T-cell (primary cell): Measurements from ENCODE around the gene VTCN1. TPM values are rescaled to one million over a fixed set of nuclear protein-coding genes. Genes with fewer than 3 reads are reported as not detected.

Experiments used
- ATAC-seq, 4 experiments: fragments of 200-7000 bp in 3 of 4; fragments of 150-1000 bp in 1 of 4; cut with Tn5 transposase; replicated peaks in 1 of 4; 1 replicate in 3 of 4; 2 replicates in 1 of 4; pipeline ENCODE4 v1.10.0; 2021; ENCODE audit warnings: moderate library complexity in 3 of 4, mild to moderate bottlenecking in 2 of 4, moderate number of reproducible peaks in 1 of 4
- CTCF ChIA-PET, 2 donors: fragments of 300-600 bp; sonication (Branson Sonifier 250); formaldehyde crosslinking; loops; one replicate each; lab custom pipeline; 2022; ENCODE audit warnings: antibody characterized with exemption in 2 of 2; lab: Charles Lee
- POLR2A ChIA-PET, 2 donors: fragments of 300-600 bp; sonication (Branson Sonifier 250); formaldehyde crosslinking; loops; one replicate each; lab custom pipeline; 2022; ENCODE audit warnings: antibody characterized with exemption in 2 of 2; lab: Charles Lee
- DNase-seq, 35 experiments: peaks; one replicate each; pipeline versions ENCODE4 v3.0.0 to v3.0.0-alpha.2; 2013 to 2023
- H3K27ac ChIP-seq: one replicate; pipeline ENCODE4 v1.5.1; 2013; ENCODE audit warnings: low read length
- H3K27me3 ChIP-seq, 2 experiments: replicated peaks in 1 of 2; 1 replicate in 1 of 2; 2 replicates in 1 of 2; pipeline versions ENCODE4 v1.6.1 to v1.7.0; 2013; ENCODE audit warnings: low read length in 1 of 2, mixed read lengths in 1 of 2; ENCODE audit not compliant: control insufficient read depth in 2 of 2, insufficient read depth in 2 of 2; ENCODE audit errors: extremely low read depth in 1 of 2
- H3K36me3 ChIP-seq, 2 donors: 1 replicate in 1 of 2; 2 replicates in 1 of 2; pipeline versions ENCODE4 v1.6.1 to v1.7.0; 2013; ENCODE audit warnings: low read length in 1 of 2; ENCODE audit not compliant: control insufficient read depth in 2 of 2, insufficient read depth in 1 of 2; ENCODE audit errors: extremely low read depth in 1 of 2
- H3K4me1 ChIP-seq, 2 experiments: 1 replicate in 1 of 2; 2 replicates in 1 of 2; pipeline versions ENCODE4 v1.6.1 to v1.7.0; 2013; ENCODE audit warnings: low read length in 2 of 2, mixed read lengths in 1 of 2; ENCODE audit not compliant: insufficient read depth in 2 of 2, control insufficient read depth in 1 of 2; ENCODE audit errors: extremely low read depth in 1 of 2
- H3K4me3 ChIP-seq, 2 donors: 1 replicate in 1 of 2; 2 replicates in 1 of 2; pipeline versions ENCODE4 v1.5.1 to v1.7.0; 2013; ENCODE audit warnings: mild to moderate bottlenecking in 2 of 2, low read length in 1 of 2, moderate library complexity in 1 of 2; ENCODE audit not compliant: control insufficient read depth in 1 of 2; ENCODE audit errors: extremely low read depth in 1 of 2
- H3K9me3 ChIP-seq: 2 replicates; pipeline ENCODE4 v1.7.0; 2013
- H3K27ac Mint-ChIP-seq, 2 donors: one replicate each; pipeline ENCODE4 v1.8.0; 2020 to 2021; ENCODE audit warnings: mild to moderate bottlenecking in 2 of 2, mixed read lengths in 2 of 2
- H3K27me3 Mint-ChIP-seq, 2 donors: one replicate each; pipeline ENCODE4 v1.8.0; 2021 to 2022; ENCODE audit warnings: mixed read lengths in 2 of 2
- H3K36me3 Mint-ChIP-seq: one replicate; pipeline ENCODE4 v1.8.0; 2021; ENCODE audit warnings: mixed read lengths
- H3K4me1 Mint-ChIP-seq, 3 donors: one replicate each; pipeline ENCODE4 v1.8.0; 2020 to 2022; ENCODE audit warnings: mixed read lengths in 3 of 3, mild to moderate bottlenecking in 1 of 3
- H3K4me3 Mint-ChIP-seq, 3 donors: one replicate each; pipeline ENCODE4 v1.8.0; 2020 to 2022; ENCODE audit warnings: mild to moderate bottlenecking in 3 of 3, mixed read lengths in 3 of 3, moderate library complexity in 3 of 3
- H3K9me3 Mint-ChIP-seq, 3 donors: one replicate each; pipeline ENCODE4 v1.8.0; 2020 to 2022; ENCODE audit warnings: mixed read lengths in 3 of 3
- WGBS: methylation state at CpG from one replicate; pipeline ENCODE4 v1.1.5; 2013; ENCODE audit warnings: missing lambda C conversion rate; ENCODE audit not compliant: insufficient coverage; 5-methylcytosine and 5-hydroxymethylcytosine counted together
- total RNA-seq, 35 experiments: library from RNA in 6 of 35; stranded (reverse) in 6 of 35; fragments of 120-200 nt in 1 of 35; gene quantifications; one replicate each; pipeline versions ENCODE4 v1.2.1 to v1.2.4 and lab custom pipeline; 2013 to 2026

VTCN1 gene
- total RNA-seq, 5 donors from 2014 or later (not counting 1 experiment from before 2014, with no cell fraction given), result not detected

- H3K4me1 Mint-ChIP-seq, result no peaks in the 10 kb centered on the region
- ChIA-PET POLR2A (no interaction called here), CTCF (interaction anchor here in 1 of 2 donors (0.8 kb wide), 1 partner anchor 19 kb away, joined by 3 read pairs; no protein-coding TSS in a partner anchor)
- ATAC-seq (no peak), DNase-seq (no peak)
- H3K27me3 ChIP-seq, result peaks cover 0 to 3% of the 10 kb centered on the region in 2 experiments
- H3K36me3 ChIP-seq, result no peaks in the 10 kb centered on the region
- H3K36me3 Mint-ChIP-seq, result no peaks in the 10 kb centered on the region
- WGBS, result no CpG with 5 or more reads among the region's 5 CpGs
- H3K9me3 Mint-ChIP-seq, result no peaks in the 10 kb centered on the region
- no peak overlapping the region for H3K27ac Mint-ChIP-seq
- H3K9me3 ChIP-seq, result no peaks in the 10 kb centered on the region
- no peak overlapping the region for H3K4me3 Mint-ChIP-seq
- peaks cover 13 to 16% of the 10 kb centered on the region in 2 donors for H3K27me3 Mint-ChIP-seq
- H3K4me1 ChIP-seq, result no peaks in the 10 kb centered on the region
- no peak overlapping the region for H3K4me3 ChIP-seq
- H3K27ac ChIP-seq, result no peak overlapping the region
Observed at GRCh38 chr1:117147856-117148588, 62.7 kb downstream of the VTCN1 start.

- Histone ChIP-seq H3K27me3 (peaks cover 0 to 3% of the 10 kb centered on the region in 2 experiments), H3K4me3 (no peak overlapping the region), H3K4me1 (no peaks in the 10 kb centered on the region), H3K27ac (no peak overlapping the region), H3K9me3 (no peaks in the 10 kb centered on the region), H3K36me3 (no peaks in the 10 kb centered on the region)
- no peak overlapping the region for H3K27ac Mint-ChIP-seq
- H3K4me1 Mint-ChIP-seq, result no peaks in the 10 kb centered on the region
- ChIA-PET POLR2A (interaction anchor here in 1 of 2 donors (0.5 kb wide), 1 partner anchor 14 kb away, joined by 7 read pairs; no protein-coding TSS in a partner anchor), CTCF (no interaction called here)
- H3K4me3 Mint-ChIP-seq, result no peak overlapping the region
- ATAC-seq, result no peak
- H3K27me3 Mint-ChIP-seq, result peaks cover 13 to 16% of the 10 kb centered on the region in 2 donors
- DNase-seq, result no peak
- no CpG with 5 or more reads among the region's 4 CpGs for WGBS
- no peaks in the 10 kb centered on the region for H3K9me3 Mint-ChIP-seq
- no peaks in the 10 kb centered on the region for H3K36me3 Mint-ChIP-seq
Observed at GRCh38 chr1:117147341-117147831, 63.3 kb downstream of the VTCN1 start.

GRCh38 chr1:117146575-117147340, 64.0 kb downstream of the VTCN1 start:
- DNase-seq (no peak), ATAC-seq (no peak)
- no peak overlapping the region for H3K4me3 Mint-ChIP-seq
- no peaks in the 10 kb centered on the region for H3K9me3 Mint-ChIP-seq
- H3K36me3 Mint-ChIP-seq, result no peaks in the 10 kb centered on the region
- H3K4me1 Mint-ChIP-seq, result no peaks in the 10 kb centered on the region
- H3K27ac ChIP-seq, result no peak overlapping the region
- H3K36me3 ChIP-seq, result no peaks in the 10 kb centered on the region
- peaks cover 13 to 16% of the 10 kb centered on the region in 2 donors for H3K27me3 Mint-ChIP-seq
- ChIA-PET CTCF (interaction anchor here in 1 of 2 donors (0.9 kb wide), 1 partner anchor 17 kb away, joined by 4 read pairs; no protein-coding TSS in a partner anchor), POLR2A (interaction anchor here in 1 of 2 donors (0.5 kb wide), 1 partner anchor 13 kb away, joined by 7 read pairs; no protein-coding TSS in a partner anchor)
- no peaks in the 10 kb centered on the region for H3K4me1 ChIP-seq
- no peak overlapping the region for H3K4me3 ChIP-seq
- H3K27me3 ChIP-seq, result peaks cover 0 to 3% of the 10 kb centered on the region in 2 experiments
- H3K27ac Mint-ChIP-seq, result no peak overlapping the region
- 69% methylated on average over 5 of the region's 8 CpGs for WGBS
- H3K9me3 ChIP-seq, result no peaks in the 10 kb centered on the region

GRCh38 chr1:117146072-117146471, 64.7 kb downstream of the VTCN1 start:
- peaks cover 0 to 3% of the 10 kb centered on the region in 2 experiments for H3K27me3 ChIP-seq
- DNase-seq (no peak), ATAC-seq (no peak)
- H3K4me1 ChIP-seq, result no peaks in the 10 kb centered on the region
- Mint-ChIP-seq H3K36me3 (no peaks in the 10 kb centered on the region), H3K27ac (no peak overlapping the region), H3K27me3 (peaks cover 13 to 16% of the 10 kb centered on the region in 2 donors), H3K4me1 (no peaks in the 10 kb centered on the region), H3K4me3 (no peak overlapping the region), H3K9me3 (no peaks in the 10 kb centered on the region)
- H3K9me3 ChIP-seq, result no peaks in the 10 kb centered on the region
- CTCF ChIA-PET, result interaction anchor here in 1 of 2 donors (0.9 kb wide), 1 partner anchor 17 kb away, joined by 4 read pairs; no protein-coding TSS in a partner anchor
- no peaks in the 10 kb centered on the region for H3K36me3 ChIP-seq
- no CpG with 5 or more reads among the region's 2 CpGs for WGBS
- POLR2A ChIA-PET, result no interaction called here
- no peak overlapping the region for H3K27ac ChIP-seq
- H3K4me3 ChIP-seq, result no peak overlapping the region

- Histone ChIP-seq H3K36me3 (no peaks in the 10 kb centered on the region), H3K4me3 (no peak overlapping the region), H3K4me1 (no peaks in the 10 kb centered on the region), H3K27me3 (peaks cover 0 to 3% of the 10 kb centered on the region in 2 experiments), H3K9me3 (no peaks in the 10 kb centered on the region), H3K27ac (no peak overlapping the region)
- Mint-ChIP-seq H3K4me3 (no peak overlapping the region), H3K36me3 (no peaks in the 10 kb centered on the region), H3K4me1 (no peaks in the 10 kb centered on the region), H3K27me3 (peaks cover 13 to 16% of the 10 kb centered on the region in 2 donors), H3K27ac (no peak overlapping the region), H3K9me3 (no peaks in the 10 kb centered on the region)
- no CpG with 5 or more reads among the region's 3 CpGs for WGBS
- POLR2A ChIA-PET, result no interaction called here
- ATAC-seq (no peak), DNase-seq (no peak)
- CTCF ChIA-PET, result no interaction called here
Observed at GRCh38 chr1:117143871-117144270, 66.9 kb downstream of the VTCN1 start.

GRCh38 chr1:117143172-117143571, 67.6 kb downstream of the VTCN1 start:
- CTCF ChIA-PET, result no interaction called here
- H3K36me3 Mint-ChIP-seq, result no peaks in the 10 kb centered on the region

More at GRCh38 chr1:117143172-117143571, 67.6 kb downstream of the VTCN1 start:
- no peak for ATAC-seq
- Histone ChIP-seq H3K36me3 (no peaks in the 10 kb centered on the region), H3K4me1 (no peaks in the 10 kb centered on the region), H3K9me3 (no peaks in the 10 kb centered on the region), H3K27me3 (peaks cover 0 to 3% of the 10 kb centered on the region in 2 experiments), H3K27ac (no peak overlapping the region), H3K4me3 (no peak overlapping the region)
- H3K4me3 Mint-ChIP-seq, result no peak overlapping the region
- no peak overlapping the region for H3K27ac Mint-ChIP-seq
- no peak for DNase-seq
- peaks cover 13 to 16% of the 10 kb centered on the region in 2 donors for H3K27me3 Mint-ChIP-seq
- no peaks in the 10 kb centered on the region for H3K9me3 Mint-ChIP-seq
- no peaks in the 10 kb centered on the region for H3K4me1 Mint-ChIP-seq
- POLR2A ChIA-PET, result no interaction called here
